PC-3 (cell line): Measurements from ENCODE around the gene IDH3G. TPM values are rescaled to one million over a fixed set of nuclear protein-coding genes. Genes with fewer than 3 reads are reported as not detected.

Experiments
- ATAC-seq: fragments of 200-7000 bp; cut with Tn5 transposase; 2 replicates; pipeline ENCODE4 v1.9.1; 2020; ENCODE audit warnings: mild to moderate bottlenecking, moderate library complexity
- BruUV-seq: library from RNA; stranded (reverse); fragments of 400-500 nt; replicated peaks from 2 replicates; lab custom pipeline; 2021; lab: Mats Ljungman, UMichigan
- CTCF ChIA-PET: fragments of 300-600 bp; sonication (Branson Sonifier 250); formaldehyde crosslinking; loops from one replicate; lab custom pipeline; 2022; ENCODE audit warnings: antibody characterized with exemption; lab: Charles Lee
- POLR2A ChIA-PET: fragments of 300-600 bp; sonication (Branson Sonifier 250); formaldehyde crosslinking; loops from one replicate; lab custom pipeline; 2022; ENCODE audit warnings: antibody characterized with exemption; ENCODE audit not compliant: unreplicated experiment; lab: Charles Lee
- DNase-seq: peaks from one replicate; pipeline ENCODE4 v3.0.0-alpha.2; 2015
- H2AFZ ChIP-seq: fragments of 300-600 bp; sonication (generic); 2 replicates; pipeline ENCODE4 v1.6.0; 2016; ENCODE audit warnings: antibody characterized with exemption, low read length
- H3F3A ChIP-seq: fragments of 300-600 bp; sonication (generic); one replicate; pipeline ENCODE4 v1.6.0; 2017; ENCODE audit warnings: antibody characterized with exemption, low read length, control low read depth, mild to moderate bottlenecking; ENCODE audit not compliant: unreplicated experiment
- H3K27ac ChIP-seq: fragments of 300-600 bp; sonication (generic); 2 replicates; pipeline ENCODE4 v1.5.1; 2016; ENCODE audit warnings: mild to moderate bottlenecking, low read length
- H3K27me3 ChIP-seq: fragments of 300-600 bp; sonication (generic); 2 replicates; pipeline ENCODE4 v1.6.1; 2016; ENCODE audit warnings: low read length, mixed read lengths
- H3K36me3 ChIP-seq: fragments of 300-600 bp; sonication (generic); 2 replicates; pipeline ENCODE4 v1.6.1; 2016; ENCODE audit warnings: low read depth, mixed run types, low read length, mixed read lengths
- H3K4me1 ChIP-seq: fragments of 300-600 bp; sonication (generic); 2 replicates; pipeline ENCODE4 v1.5.1; 2016; ENCODE audit warnings: low read length; ENCODE audit not compliant: insufficient read depth
- H3K4me2 ChIP-seq: fragments of 300-600 bp; sonication (generic); 2 replicates; pipeline ENCODE4 v1.6.0; 2016; ENCODE audit warnings: low read length
- H3K4me3 ChIP-seq: fragments of 300-600 bp; sonication (generic); 2 replicates; pipeline ENCODE4 v1.5.1; 2016; ENCODE audit warnings: mild to moderate bottlenecking, low read length, mixed read lengths
- H3K79me2 ChIP-seq: fragments of 300-600 bp; sonication (generic); 2 replicates; pipeline ENCODE4 v1.6.1; 2017; ENCODE audit warnings: low read length, mixed read lengths
- H3K9ac ChIP-seq: fragments of 300-600 bp; sonication (generic); 2 replicates; pipeline ENCODE4 v1.6.0; 2016; ENCODE audit warnings: mild to moderate bottlenecking, low read length
- H3K9me2 ChIP-seq: fragments of 300-600 bp; sonication (generic); replicated peaks from 2 replicates; pipeline ENCODE4 v1.6.1; 2016; ENCODE audit warnings: mixed run types, low read length, mixed read lengths
- H3K9me3 ChIP-seq: fragments of 300-600 bp; sonication (generic); 2 replicates; pipeline ENCODE4 v1.6.1; 2016; ENCODE audit warnings: low read length, mixed read lengths
- H4K20me1 ChIP-seq: fragments of 300-600 bp; sonication (generic); 2 replicates; pipeline ENCODE4 v1.6.1; 2016; ENCODE audit warnings: low read length, mixed read lengths
- CTCF ChIP-seq: fragments of 300-600 bp; sonication (generic); conservative IDR thresholded peaks from 2 replicates; pipeline ENCODE4 v1.5.1; 2017; ENCODE audit warnings: antibody characterized with exemption, low read depth, mild to moderate bottlenecking, low read length
- EZH2 ChIP-seq: fragments of 300-600 bp; sonication (generic); IDR thresholded peaks from one replicate; pipeline ENCODE4 v1.6.1; 2017; ENCODE audit warnings: antibody characterized with exemption, mild to moderate bottlenecking, low read length; ENCODE audit not compliant: unreplicated experiment
- EZH2phosphoT487 ChIP-seq: fragments of 300-600 bp; sonication (generic); IDR thresholded peaks from 2 replicates; pipeline ENCODE4 v1.6.1; 2018; ENCODE audit warnings: mild to moderate bottlenecking, antibody characterized with exemption, low read length, borderline replicate concordance
- intact Hi-C: fragments of 100-400 bp; cut with micrococcal nuclease; formaldehyde crosslinking; loops from 2 replicates; pipeline ENCODE4 v1.9.0; 2023
- total RNA-seq: library from RNA; depleted of rRNA; stranded (reverse); fragments of >200 nt; gene quantifications from 2 replicates; pipeline ENCODE4 v1.2.3, GENCODE V29; 2014

The IDH3G gene
- total RNA-seq, 1 experiment from 2014 or later, result 104 TPM

GRCh38 chrX:153832728-153833127 is 38.6 kb upstream of the IDH3G start:
- BruUV-seq, result no TSS peak
- Histone ChIP-seq H3K4me3 (no peak overlapping the region), H3K4me2 (no peak overlapping the region), H3K9me2 (no peaks in the 10 kb centered on the region), H3K9me3 (no peaks in the 10 kb centered on the region), H3K36me3 (no peaks in the 10 kb centered on the region), H2AFZ (no peak overlapping the region), H3K27me3 (peaks cover 25% of the 10 kb centered on the region), H3K4me1 (no peaks in the 10 kb centered on the region), H4K20me1 (no peaks in the 10 kb centered on the region), H3K79me2 (no peaks in the 10 kb centered on the region), H3F3A (no peaks in the 10 kb centered on the region), H3K27ac (no peak overlapping the region), H3K9ac (no peak overlapping the region)
- CTCF ChIA-PET, result no interaction called here
- POLR2A ChIA-PET, result no interaction called here
- intact Hi-C loops, result no loop called here
- no peak for DNase-seq
- TF ChIP-seq EZH2phosphoT487, result no peak
- no peak for TF ChIP-seq EZH2
- no peak for ATAC-seq

- ATAC-seq, result no peak
Observed at GRCh38 chrX:153831429-153832150, 37.4 kb upstream of the IDH3G start.

More at GRCh38 chrX:153831429-153832150, 37.4 kb upstream of the IDH3G start:
- H3K9me2 ChIP-seq, result no peaks in the 10 kb centered on the region
- H3K4me1 ChIP-seq, result no peaks in the 10 kb centered on the region
- no peak for TF ChIP-seq EZH2
- no peak for TF ChIP-seq EZH2phosphoT487
- no peak for TF ChIP-seq CTCF
- no peaks in the 10 kb centered on the region for H3K79me2 ChIP-seq
- no TSS peak for BruUV-seq
- no peak overlapping the region for H3K9ac ChIP-seq
- intact Hi-C loops, result no loop called here
- no peaks in the 10 kb centered on the region for H3K36me3 ChIP-seq
- H3K27ac ChIP-seq, result no peak overlapping the region
- ChIA-PET CTCF (no interaction called here), POLR2A (no interaction called here)
- no peak overlapping the region for H2AFZ ChIP-seq
- H3K27me3 ChIP-seq, result peaks cover 35% of the 10 kb centered on the region
- H3K9me3 ChIP-seq, result no peaks in the 10 kb centered on the region
- H3K4me2 ChIP-seq, result no peak overlapping the region
- no peak overlapping the region for H3K4me3 ChIP-seq
- no peak for DNase-seq
- no peaks in the 10 kb centered on the region for H3F3A ChIP-seq
- no peaks in the 10 kb centered on the region for H4K20me1 ChIP-seq
